SK-N-MC (cell line): ENCODE results near the gene FES.

ENCODE experiments used
- EZH2 ChIP-seq: fragments of 200-600 bp; sonication (generic); IDR thresholded peaks from one replicate; pipeline ENCODE4 v1.6.1; 2017; ENCODE audit warnings: antibody characterized with exemption
- FOXP2 ChIP-seq: optimal IDR thresholded peaks from 2 replicates; pipeline ENCODE3; 2011; ENCODE audit warnings: mild to moderate bottlenecking, moderate library complexity; ENCODE audit not compliant: insufficient read depth; ENCODE audit errors: extremely low read length, control extremely low read depth
- POLR2AphosphoS5 ChIP-seq: IDR thresholded peaks from 2 replicates; pipeline ENCODE4 v1.6.1; 2012; ENCODE audit warnings: mild to moderate bottlenecking, low read depth, low read length, borderline replicate concordance

DNA sequence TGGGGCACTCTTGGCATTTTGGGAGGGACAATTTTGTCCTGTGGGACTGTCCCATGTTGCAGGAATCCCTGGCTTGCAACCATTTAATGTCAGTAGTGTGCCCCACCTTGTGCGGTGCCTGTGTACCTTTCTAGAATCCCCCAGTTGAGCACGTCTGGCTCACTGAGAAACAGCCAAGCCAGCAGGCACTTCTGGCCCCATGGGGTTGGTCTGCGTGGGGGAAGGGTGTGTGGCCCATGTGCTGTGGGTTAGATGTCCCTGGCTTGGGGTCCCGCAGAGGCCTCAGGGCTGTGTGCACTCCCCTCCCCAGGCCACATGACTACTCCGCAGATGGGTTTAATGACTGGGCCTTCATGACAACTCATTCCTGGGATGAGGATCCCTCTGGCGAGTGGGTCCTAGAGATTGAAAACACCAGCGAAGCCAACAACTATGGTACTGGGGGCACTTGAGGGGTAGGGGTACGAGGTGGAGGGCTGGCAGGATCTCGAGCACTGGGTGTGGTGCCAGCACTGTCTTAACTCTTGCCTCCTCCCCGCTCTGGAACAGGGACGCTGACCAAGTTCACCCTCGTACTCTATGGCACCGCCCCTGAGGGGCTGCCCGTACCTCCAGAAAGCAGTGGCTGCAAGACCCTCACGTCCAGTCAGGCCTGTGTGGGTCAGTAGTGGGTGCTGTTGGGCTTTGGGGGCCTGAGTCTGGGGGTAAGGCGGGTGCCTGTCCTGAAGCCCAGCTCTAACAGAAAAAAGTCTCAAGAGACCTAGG is 3.7 kb upstream of the FES start:
- TF ChIP-seq POLR2AphosphoS5 (no peak), EZH2 (no peak), FOXP2 (no peak)
